Bronchial epithelial cell (primary cell): ENCODE results near the gene ZDHHC1. TPM values are rescaled to one million over a fixed set of nuclear protein-coding genes. Genes with fewer than 3 reads are reported as not detected.

Experiments
- DNase-seq: peaks from one replicate; pipeline ENCODE4 v3.0.0-alpha.2; 2010; ENCODE audit warnings: low read depth
- FAIRE-seq: peaks from 2 replicates; lab custom pipeline; 2011; peaks lifted over from hg19 to GRCh38; lab: Jason Lieb, UNC
- H3K27me3 ChIP-seq: 2 replicates; pipeline ENCODE4 v1.5.1; 2011; ENCODE audit warnings: low read length; ENCODE audit not compliant: control insufficient read depth, insufficient read depth
- H3K36me3 ChIP-seq: 2 replicates; pipeline ENCODE4 v1.5.1; 2011; ENCODE audit warnings: low read length; ENCODE audit not compliant: control insufficient read depth, insufficient read depth
- H3K4me3 ChIP-seq: 2 replicates; pipeline ENCODE4 v1.5.1; 2011; ENCODE audit warnings: mild to moderate bottlenecking, low read depth, low read length, control low read depth
- total RNA-seq: library from RNA; depleted of rRNA; stranded (reverse); fragments of >200 nt; gene quantifications from 2 replicates; pipeline ENCODE4 v1.2.1, GENCODE V29; 2014
- TF ChIP-seq, protein P1 (sequence below): IDR thresholded peaks from 2 replicates; pipeline ENCODE4 v1.5.1; 2011; ENCODE audit warnings: mild to moderate bottlenecking, moderate library complexity, low read length, control low read depth, inconsistent platforms; ENCODE audit not compliant: insufficient read depth, severe bottlenecking

The ZDHHC1 gene
- total RNA-seq, 1 donor from 2014 or later = 1.8 TPM

DNA sequence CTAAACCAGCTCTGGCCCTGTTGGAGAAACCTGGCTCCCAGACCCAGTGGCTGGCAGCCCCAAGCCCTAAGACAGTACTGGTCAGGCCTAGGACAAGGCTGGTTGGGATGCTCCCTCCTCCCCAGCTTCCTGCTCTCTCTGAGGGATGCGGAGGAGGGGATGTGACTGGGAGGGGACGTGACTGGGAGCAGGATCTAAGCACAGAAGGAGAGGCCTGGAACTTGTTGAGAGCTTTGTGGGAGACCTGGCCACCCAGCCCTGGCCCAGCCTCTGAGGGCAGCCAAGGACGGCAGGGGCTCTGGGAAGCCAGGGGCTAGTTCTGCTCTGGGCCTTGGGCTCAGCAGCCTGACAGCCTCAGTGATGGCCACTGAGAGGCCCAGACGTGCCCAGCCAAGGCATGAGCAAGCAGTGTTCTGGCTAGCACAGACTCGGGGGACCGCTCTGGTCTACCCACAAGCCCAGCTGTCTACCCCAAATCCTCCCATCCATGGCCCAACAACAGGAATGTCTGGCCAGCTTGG is 41.9 kb upstream of the ZDHHC1 start:
- FAIRE-seq = peak; percentile 86
- TF ChIP-seq, protein P1, sequence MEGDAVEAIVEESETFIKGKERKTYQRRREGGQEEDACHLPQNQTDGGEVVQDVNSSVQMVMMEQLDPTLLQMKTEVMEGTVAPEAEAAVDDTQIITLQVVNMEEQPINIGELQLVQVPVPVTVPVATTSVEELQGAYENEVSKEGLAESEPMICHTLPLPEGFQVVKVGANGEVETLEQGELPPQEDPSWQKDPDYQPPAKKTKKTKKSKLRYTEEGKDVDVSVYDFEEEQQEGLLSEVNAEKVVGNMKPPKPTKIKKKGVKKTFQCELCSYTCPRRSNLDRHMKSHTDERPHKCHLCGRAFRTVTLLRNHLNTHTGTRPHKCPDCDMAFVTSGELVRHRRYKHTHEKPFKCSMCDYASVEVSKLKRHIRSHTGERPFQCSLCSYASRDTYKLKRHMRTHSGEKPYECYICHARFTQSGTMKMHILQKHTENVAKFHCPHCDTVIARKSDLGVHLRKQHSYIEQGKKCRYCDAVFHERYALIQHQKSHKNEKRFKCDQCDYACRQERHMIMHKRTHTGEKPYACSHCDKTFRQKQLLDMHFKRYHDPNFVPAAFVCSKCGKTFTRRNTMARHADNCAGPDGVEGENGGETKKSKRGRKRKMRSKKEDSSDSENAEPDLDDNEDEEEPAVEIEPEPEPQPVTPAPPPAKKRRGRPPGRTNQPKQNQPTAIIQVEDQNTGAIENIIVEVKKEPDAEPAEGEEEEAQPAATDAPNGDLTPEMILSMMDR = no peak
- Histone ChIP-seq H3K4me3 (no peak overlapping the region), H3K27me3 (no peaks in the 10 kb centered on the region), H3K36me3 (peaks cover 9% of the 10 kb centered on the region)
- DNase-seq = no peak

GRCh38 chr16:67457611-67458010 is 41.3 kb upstream of the ZDHHC1 start:
- no peak for DNase-seq
- no peak overlapping the region for H3K4me3 ChIP-seq
- no peaks in the 10 kb centered on the region for H3K27me3 ChIP-seq
- TF ChIP-seq, protein P1 = no peak
- no peak for FAIRE-seq
- H3K36me3 ChIP-seq = peaks cover 9% of the 10 kb centered on the region

DNA sequence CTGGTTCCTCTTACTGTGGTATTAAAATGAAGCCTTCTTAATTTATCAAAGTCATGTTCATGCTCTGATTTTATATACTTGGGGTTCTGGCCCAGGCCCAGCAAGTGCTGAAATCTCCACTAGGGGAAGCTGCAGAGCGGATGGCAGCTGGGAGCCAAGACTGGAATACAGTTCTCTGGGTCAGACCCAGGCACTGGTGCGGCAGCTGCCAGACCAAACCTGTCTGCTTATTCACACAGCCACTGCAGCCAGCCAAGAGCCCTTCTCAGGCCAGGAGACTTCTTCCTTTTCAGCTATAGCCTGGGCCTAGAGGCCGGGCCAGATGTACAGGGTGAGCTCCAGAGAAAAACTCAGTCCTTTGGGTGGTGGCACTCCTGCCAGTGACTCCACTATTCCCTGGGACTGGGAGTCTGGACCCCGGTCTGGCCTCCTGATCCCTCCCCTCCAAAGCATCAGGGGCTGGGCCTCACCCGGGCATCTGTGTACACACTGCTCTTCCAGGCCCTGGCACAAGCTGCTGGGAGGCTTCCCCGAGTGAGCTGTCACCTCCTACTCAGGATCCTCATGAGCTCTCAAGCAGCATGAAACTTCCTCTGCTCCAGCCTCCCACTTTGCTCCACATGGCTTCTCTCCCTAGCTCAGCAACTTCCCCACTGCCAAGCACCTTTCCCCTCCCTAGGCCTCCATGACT is 40.3 kb upstream of the ZDHHC1 start:
- TF ChIP-seq, protein P1 = peak; percentile 39
- no peaks in the 10 kb centered on the region for H3K27me3 ChIP-seq
- FAIRE-seq (no peak), DNase-seq (peak; percentile 19)
- peaks cover 16% of the 10 kb centered on the region for H3K36me3 ChIP-seq
- H3K4me3 ChIP-seq = no peak overlapping the region

GRCh38 chr16:67454852-67455251 is 38.6 kb upstream of the ZDHHC1 start:
- DNase-seq = no peak
- peaks cover 22% of the 10 kb centered on the region for H3K36me3 ChIP-seq
- H3K27me3 ChIP-seq = no peaks in the 10 kb centered on the region
- H3K4me3 ChIP-seq = no peak overlapping the region
- no peak for FAIRE-seq
- TF ChIP-seq, protein P1 = no peak

DNA sequence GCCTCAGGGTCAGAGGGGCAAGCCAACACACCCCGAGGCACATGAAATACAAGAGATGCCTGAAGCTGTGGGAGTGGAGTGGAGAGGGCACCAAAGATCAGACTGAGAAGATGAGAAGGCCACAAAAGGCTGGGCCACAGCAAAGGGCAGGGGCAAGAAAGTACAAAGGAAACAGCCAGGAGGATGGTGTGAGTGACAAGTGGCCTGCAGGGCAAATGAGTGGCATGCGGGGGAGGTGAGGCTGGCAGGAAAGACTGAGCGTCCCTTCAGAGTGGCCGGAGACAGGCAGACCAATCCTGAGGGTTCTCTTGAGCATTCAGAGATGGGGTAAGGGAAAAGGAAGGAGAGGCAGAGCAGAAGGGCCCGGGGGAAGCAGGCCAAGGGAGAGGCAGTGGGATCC is 37.8 kb upstream of the ZDHHC1 start:
- Histone ChIP-seq H3K4me3 (no peak overlapping the region), H3K36me3 (peaks cover 23% of the 10 kb centered on the region), H3K27me3 (no peaks in the 10 kb centered on the region)
- no peak for FAIRE-seq
- TF ChIP-seq, protein P1 = no peak
- DNase-seq = no peak
